Neural crest cell (in vitro differentiated cells): Measurements from ENCODE around the gene MAP2K4. TPM values are rescaled to one million over a fixed set of nuclear protein-coding genes. Genes with fewer than 3 reads are reported as not detected.

Experiments
- DNase-seq: peaks from one replicate; pipeline ENCODE4 v3.0.0; 2021; ENCODE audit warnings: low read depth, mixed read lengths, low spot score
- H3K27ac Mint-ChIP-seq: one replicate; pipeline ENCODE4 v1.8.0; 2021; ENCODE audit warnings: mild to moderate bottlenecking, mixed read lengths; ENCODE audit not compliant: unreplicated experiment
- H3K27me3 Mint-ChIP-seq: 2 replicates; pipeline ENCODE4 v1.8.0; 2021; ENCODE audit warnings: low read depth, mild to moderate bottlenecking, mixed read lengths
- H3K36me3 Mint-ChIP-seq: 2 replicates; pipeline ENCODE4 v1.8.0; 2021; ENCODE audit warnings: low read depth, mild to moderate bottlenecking, mixed read lengths
- H3K4me1 Mint-ChIP-seq: 2 replicates; pipeline ENCODE4 v1.8.0; 2021; ENCODE audit warnings: mixed read lengths
- H3K4me3 Mint-ChIP-seq: one replicate; pipeline ENCODE4 v1.8.0; 2021; ENCODE audit warnings: mild to moderate bottlenecking, mixed read lengths
- H3K9me3 Mint-ChIP-seq: 2 replicates; pipeline ENCODE4 v1.8.0; 2021; ENCODE audit warnings: mixed read lengths
- CTCF ChIP-seq: fragments of 200-600 bp; sonication (generic); conservative IDR thresholded peaks from 2 replicates; pipeline ENCODE4 v1.5.0; 2021; ENCODE audit warnings: antibody characterized with exemption, mild to moderate bottlenecking
- total RNA-seq: library from RNA; stranded (reverse); gene quantifications from 2 replicates; pipeline ENCODE4 v1.2.1, GENCODE V29; 2021

MAP2K4 gene
- total RNA-seq, 1 donor from 2014 or later: 47.5 TPM

- TF ChIP-seq CTCF: no peak
- H3K27ac Mint-ChIP-seq: no peak overlapping the region
- peaks cover 26% of the 10 kb centered on the region for H3K4me1 Mint-ChIP-seq
- no peak overlapping the region for H3K4me3 Mint-ChIP-seq
- DNase-seq: no peak
- no peaks in the 10 kb centered on the region for H3K36me3 Mint-ChIP-seq
- no peaks in the 10 kb centered on the region for H3K27me3 Mint-ChIP-seq
- no peaks in the 10 kb centered on the region for H3K9me3 Mint-ChIP-seq
Measured at GRCh38 chr17:12047681-12048376, 27.2 kb downstream of the MAP2K4 start.

- Mint-ChIP-seq H3K9me3 (no peaks in the 10 kb centered on the region), H3K4me3 (no peak overlapping the region), H3K4me1 (peaks cover 26% of the 10 kb centered on the region), H3K36me3 (no peaks in the 10 kb centered on the region), H3K27me3 (no peaks in the 10 kb centered on the region), H3K27ac (no peak overlapping the region)
- TF ChIP-seq CTCF: no peak
- no peak for DNase-seq
Measured at GRCh38 chr17:12048843-12049473, 28.3 kb downstream of the MAP2K4 start.

- Mint-ChIP-seq H3K4me1 (peaks cover 21% of the 10 kb centered on the region), H3K27ac (no peak overlapping the region)
Measured at GRCh38 chr17:12050646-12051225, 30.1 kb downstream of the MAP2K4 start.

GRCh38 chr17:12053552-12053951, 32.9 kb downstream of the MAP2K4 start:
- no peak for DNase-seq
- Mint-ChIP-seq H3K4me1 (peaks cover 8% of the 10 kb centered on the region), H3K9me3 (no peaks in the 10 kb centered on the region), H3K27me3 (no peaks in the 10 kb centered on the region), H3K4me3 (no peak overlapping the region), H3K36me3 (no peaks in the 10 kb centered on the region), H3K27ac (no peak overlapping the region)
- no peak for TF ChIP-seq CTCF

More at GRCh38 chr17:12050646-12051225, 30.1 kb downstream of the MAP2K4 start:
- Mint-ChIP-seq H3K4me3 (no peak overlapping the region), H3K9me3 (no peaks in the 10 kb centered on the region), H3K27me3 (no peaks in the 10 kb centered on the region), H3K36me3 (no peaks in the 10 kb centered on the region)
- DNase-seq: no peak
- TF ChIP-seq CTCF: no peak

GRCh38 chr17:12055889-12056288, 35.2 kb downstream of the MAP2K4 start:
- no peaks in the 10 kb centered on the region for H3K36me3 Mint-ChIP-seq
- H3K9me3 Mint-ChIP-seq: no peaks in the 10 kb centered on the region
- DNase-seq: no peak
- no peak overlapping the region for H3K27ac Mint-ChIP-seq
- H3K4me1 Mint-ChIP-seq: peaks cover 3% of the 10 kb centered on the region
- no peaks in the 10 kb centered on the region for H3K27me3 Mint-ChIP-seq
- H3K4me3 Mint-ChIP-seq: no peak overlapping the region
- TF ChIP-seq CTCF: no peak
